ENCODE data around the gene EVA1C.

EVA1C gene

GRCh38 chr21:32543975-32544374 lies 131.5 kb downstream of the EVA1C start:
- DNase-seq (ENCODE audit: low read depth, low spot score), result no peak

GRCh38 chr21:32544697-32545096 lies 132.2 kb downstream of the EVA1C start:
- no peaks in the 10 kb centered on the region for H3K27me3 ChIP-seq (ENCODE audit: control insufficient read depth, insufficient read depth, low read length)
- H3K4me1 ChIP-seq (ENCODE audit: control insufficient read depth, insufficient read depth, low read length), result no peaks in the 10 kb centered on the region
- no peak overlapping the region for H3K27ac ChIP-seq (ENCODE audit: low read length)
- H3K36me3 ChIP-seq (ENCODE audit: control insufficient read depth, insufficient read depth, low read length), result no peaks in the 10 kb centered on the region
- no peak overlapping the region for H3K4me3 ChIP-seq (ENCODE audit: low read length)
- WGBS (ENCODE audit: insufficient coverage, insufficient read length), result no CpG with 5 or more reads among the region's 4 CpGs
- DNase-seq (ENCODE audit: low read depth, low spot score), result no peak
- no peaks in the 10 kb centered on the region for H3K9me3 ChIP-seq (ENCODE audit: control insufficient read depth, insufficient read depth, low read length)

More at GRCh38 chr21:32543975-32544374, 131.5 kb downstream of the EVA1C start:
- no CpG with 5 or more reads among the region's 3 CpGs for WGBS (ENCODE audit: insufficient coverage, insufficient read length)
- no peaks in the 10 kb centered on the region for H3K27me3 ChIP-seq (ENCODE audit: control insufficient read depth, insufficient read depth, low read length)
- H3K9me3 ChIP-seq (ENCODE audit: control insufficient read depth, insufficient read depth, low read length), result no peaks in the 10 kb centered on the region
- no peak overlapping the region for H3K4me3 ChIP-seq (ENCODE audit: low read length)
- H3K27ac ChIP-seq (ENCODE audit: low read length), result no peak overlapping the region
- H3K4me1 ChIP-seq (ENCODE audit: control insufficient read depth, insufficient read depth, low read length), result no peaks in the 10 kb centered on the region
- no peaks in the 10 kb centered on the region for H3K36me3 ChIP-seq (ENCODE audit: control insufficient read depth, insufficient read depth, low read length)

GRCh38 chr21:32545948-32546441 lies 133.5 kb downstream of the EVA1C start:
- H3K27me3 ChIP-seq (ENCODE audit: control insufficient read depth, insufficient read depth, low read length), result no peaks in the 10 kb centered on the region
- H3K4me1 ChIP-seq (ENCODE audit: control insufficient read depth, insufficient read depth, low read length), result no peaks in the 10 kb centered on the region
- H3K9me3 ChIP-seq (ENCODE audit: control insufficient read depth, insufficient read depth, low read length), result no peaks in the 10 kb centered on the region
- WGBS (ENCODE audit: insufficient coverage, insufficient read length), result 100% methylated on average over 2 of the region's 6 CpGs
- H3K36me3 ChIP-seq (ENCODE audit: control insufficient read depth, insufficient read depth, low read length), result no peaks in the 10 kb centered on the region
- DNase-seq (ENCODE audit: low read depth, low spot score), result no peak
- no peak overlapping the region for H3K4me3 ChIP-seq (ENCODE audit: low read length)
- no peak overlapping the region for H3K27ac ChIP-seq (ENCODE audit: low read length)

GRCh38 chr21:32547018-32547417 lies 134.5 kb downstream of the EVA1C start:
- Histone ChIP-seq H3K27me3 (ENCODE audit: control insufficient read depth, insufficient read depth, low read length) (no peaks in the 10 kb centered on the region), H3K4me3 (ENCODE audit: low read length) (no peak overlapping the region), H3K36me3 (ENCODE audit: control insufficient read depth, insufficient read depth, low read length) (no peaks in the 10 kb centered on the region), H3K9me3 (ENCODE audit: control insufficient read depth, insufficient read depth, low read length) (no peaks in the 10 kb centered on the region), H3K27ac (ENCODE audit: low read length) (no peak overlapping the region), H3K4me1 (ENCODE audit: control insufficient read depth, insufficient read depth, low read length) (no peaks in the 10 kb centered on the region)
- no CpG with 5 or more reads among the region's 4 CpGs for WGBS (ENCODE audit: insufficient coverage, insufficient read length)
- no peak for DNase-seq (ENCODE audit: low read depth, low spot score)

- H3K27me3 ChIP-seq (ENCODE audit: control insufficient read depth, insufficient read depth, low read length), result no peaks in the 10 kb centered on the region
- H3K4me1 ChIP-seq (ENCODE audit: control insufficient read depth, insufficient read depth, low read length), result no peaks in the 10 kb centered on the region
- DNase-seq (ENCODE audit: low read depth, low spot score), result no peak
- no CpG with 5 or more reads among the region's 8 CpGs for WGBS (ENCODE audit: insufficient coverage, insufficient read length)
- H3K9me3 ChIP-seq (ENCODE audit: control insufficient read depth, insufficient read depth, low read length), result no peaks in the 10 kb centered on the region
- H3K36me3 ChIP-seq (ENCODE audit: control insufficient read depth, insufficient read depth, low read length), result no peaks in the 10 kb centered on the region
- H3K27ac ChIP-seq (ENCODE audit: low read length), result no peak overlapping the region
- no peak overlapping the region for H3K4me3 ChIP-seq (ENCODE audit: low read length)
Observed at GRCh38 chr21:32548978-32549377, 136.5 kb downstream of the EVA1C start.

- Histone ChIP-seq H3K27ac (ENCODE audit: low read length) (no peak overlapping the region), H3K27me3 (ENCODE audit: control insufficient read depth, insufficient read depth, low read length) (no peaks in the 10 kb centered on the region), H3K4me3 (ENCODE audit: low read length) (no peak overlapping the region), H3K4me1 (ENCODE audit: control insufficient read depth, insufficient read depth, low read length) (no peaks in the 10 kb centered on the region), H3K36me3 (ENCODE audit: control insufficient read depth, insufficient read depth, low read length) (no peaks in the 10 kb centered on the region), H3K9me3 (ENCODE audit: control insufficient read depth, insufficient read depth, low read length) (no peaks in the 10 kb centered on the region)
- no CpG with 5 or more reads among the region's 1 CpG for WGBS (ENCODE audit: insufficient coverage, insufficient read length)
- DNase-seq (ENCODE audit: low read depth, low spot score), result no peak
Observed at GRCh38 chr21:32549440-32549839, 136.9 kb downstream of the EVA1C start.

- DNase-seq (ENCODE audit: low read depth, low spot score), result no peak
- H3K4me1 ChIP-seq (ENCODE audit: control insufficient read depth, insufficient read depth, low read length), result no peaks in the 10 kb centered on the region
- no peaks in the 10 kb centered on the region for H3K27me3 ChIP-seq (ENCODE audit: control insufficient read depth, insufficient read depth, low read length)
- no peak overlapping the region for H3K4me3 ChIP-seq (ENCODE audit: low read length)
- H3K27ac ChIP-seq (ENCODE audit: low read length), result no peak overlapping the region
- H3K9me3 ChIP-seq (ENCODE audit: control insufficient read depth, insufficient read depth, low read length), result no peaks in the 10 kb centered on the region
- WGBS (ENCODE audit: insufficient coverage, insufficient read length), result no CpG with 5 or more reads among the region's 3 CpGs
- no peaks in the 10 kb centered on the region for H3K36me3 ChIP-seq (ENCODE audit: control insufficient read depth, insufficient read depth, low read length)
Observed at GRCh38 chr21:32549886-32550285, 137.4 kb downstream of the EVA1C start.

- WGBS (ENCODE audit: insufficient coverage, insufficient read length), result no CpG with 5 or more reads among the region's 4 CpGs
- Histone ChIP-seq H3K27me3 (ENCODE audit: control insufficient read depth, insufficient read depth, low read length) (no peaks in the 10 kb centered on the region), H3K4me3 (ENCODE audit: low read length) (no peak overlapping the region), H3K9me3 (ENCODE audit: control insufficient read depth, insufficient read depth, low read length) (no peaks in the 10 kb centered on the region), H3K36me3 (ENCODE audit: control insufficient read depth, insufficient read depth, low read length) (no peaks in the 10 kb centered on the region), H3K4me1 (ENCODE audit: control insufficient read depth, insufficient read depth, low read length) (no peaks in the 10 kb centered on the region), H3K27ac (ENCODE audit: low read length) (no peak overlapping the region)
- DNase-seq (ENCODE audit: low read depth, low spot score), result no peak
Observed at GRCh38 chr21:32554832-32555638, 142.5 kb downstream of the EVA1C start.

- no peaks in the 10 kb centered on the region for H3K27me3 ChIP-seq (ENCODE audit: control insufficient read depth, insufficient read depth, low read length)
- H3K9me3 ChIP-seq (ENCODE audit: control insufficient read depth, insufficient read depth, low read length), result no peaks in the 10 kb centered on the region
- H3K4me3 ChIP-seq (ENCODE audit: low read length), result no peak overlapping the region
- H3K27ac ChIP-seq (ENCODE audit: low read length), result no peak overlapping the region
- H3K36me3 ChIP-seq (ENCODE audit: control insufficient read depth, insufficient read depth, low read length), result no peaks in the 10 kb centered on the region
- no peak for DNase-seq (ENCODE audit: low read depth, low spot score)
- no peaks in the 10 kb centered on the region for H3K4me1 ChIP-seq (ENCODE audit: control insufficient read depth, insufficient read depth, low read length)
- whole genome bisulfite sequencing (ENCODE audit: insufficient coverage, insufficient read length), result no CpG with 5 or more reads among the region's 3 CpGs
Observed at GRCh38 chr21:32558106-32558505, 145.6 kb downstream of the EVA1C start.

GRCh38 chr21:32559006-32559610 lies 146.6 kb downstream of the EVA1C start:
- Histone ChIP-seq H3K27me3 (ENCODE audit: control insufficient read depth, insufficient read depth, low read length) (no peaks in the 10 kb centered on the region), H3K27ac (ENCODE audit: low read length) (no peak overlapping the region), H3K4me3 (ENCODE audit: low read length) (no peak overlapping the region), H3K36me3 (ENCODE audit: control insufficient read depth, insufficient read depth, low read length) (no peaks in the 10 kb centered on the region), H3K4me1 (ENCODE audit: control insufficient read depth, insufficient read depth, low read length) (no peaks in the 10 kb centered on the region), H3K9me3 (ENCODE audit: control insufficient read depth, insufficient read depth, low read length) (no peaks in the 10 kb centered on the region)
- DNase-seq (ENCODE audit: low read depth, low spot score), result no peak
- WGBS (ENCODE audit: insufficient coverage, insufficient read length), result no CpG with 5 or more reads among the region's 6 CpGs
